RCC 7860 (cell line): ENCODE data around the gene UCHL1.
A peak's percentile ranks its signal among the peaks of the same experiment; 100 is the strongest.

ENCODE experiments used
- DNase-seq: peaks from one replicate; pipeline ENCODE4 v3.0.0-alpha.2; 2015; ENCODE audit warnings: low spot score
- FAIRE-seq: peaks from 2 replicates; lab custom pipeline; 2012; peaks lifted over from hg19 to GRCh38; lab: Jason Lieb, UNC

The UCHL1 gene

GRCh38 chr4:41256740-41257256 lies at the start of gene UCHL1:
Gene UCHL1 (plus strand): TSS chr4:41256928. CDS start chr4:41256977, 49 bp downstream.
- peak; percentile 86 for DNase-seq
- FAIRE-seq: peak; percentile 69

- DNase-seq: peak; percentile 39
- no peak for FAIRE-seq
Measured at GRCh38 chr4:41207291-41207831, 49.4 kb upstream of the UCHL1 start.

GRCh38 chr4:41209187-41209586 lies 47.5 kb upstream of the UCHL1 start:
- FAIRE-seq (no peak), DNase-seq (no peak)

GRCh38 chr4:41209901-41210300 lies 46.8 kb upstream of the UCHL1 start:
- FAIRE-seq (no peak), DNase-seq (no peak)

GRCh38 chr4:41211951-41212615 lies 44.6 kb upstream of the UCHL1 start:
- no peak for FAIRE-seq
- no peak for DNase-seq

- peak; percentile 76 for DNase-seq
- FAIRE-seq: peak; percentile 67
Measured at GRCh38 chr4:41212616-41213203, 44.0 kb upstream of the UCHL1 start.

- no peak for DNase-seq
- no peak for FAIRE-seq
Measured at GRCh38 chr4:41213625-41214135, 43.0 kb upstream of the UCHL1 start.

GRCh38 chr4:41214136-41214824 lies 42.4 kb upstream of the UCHL1 start, which contains the start of gene APBB2:
Gene APBB2 (minus strand): TSS chr4:41214542. CDS start chr4:41033254, 181,288 bp downstream.
- DNase-seq (peak; percentile 93), FAIRE-seq (no peak)

GRCh38 chr4:41214825-41215146 lies 41.9 kb upstream of the UCHL1 start:
- FAIRE-seq (no peak), DNase-seq (no peak)

- DNase-seq: no peak
- no peak for FAIRE-seq
Measured at GRCh38 chr4:41215155-41215554, 41.6 kb upstream of the UCHL1 start.

- FAIRE-seq: no peak
- no peak for DNase-seq
Measured at GRCh38 chr4:41215969-41216293, 40.8 kb upstream of the UCHL1 start.

GRCh38 chr4:41216294-41217019 lies 40.3 kb upstream of the UCHL1 start:
- FAIRE-seq: no peak
- DNase-seq: peak; percentile 76

GRCh38 chr4:41217020-41217333 lies 39.8 kb upstream of the UCHL1 start:
- DNase-seq (no peak), FAIRE-seq (no peak)

- no peak for DNase-seq
Measured at GRCh38 chr4:41217374-41217773, 39.4 kb upstream of the UCHL1 start.

GRCh38 chr4:41218703-41219102 lies 38.0 kb upstream of the UCHL1 start:
- FAIRE-seq (no peak), DNase-seq (no peak)

More at GRCh38 chr4:41217374-41217773, 39.4 kb upstream of the UCHL1 start:
- no peak for FAIRE-seq

- no peak for DNase-seq
- no peak for FAIRE-seq
Measured at GRCh38 chr4:41219421-41219950, 37.2 kb upstream of the UCHL1 start.

- no peak for DNase-seq
- FAIRE-seq: no peak
Measured at GRCh38 chr4:41221850-41222645, 34.7 kb upstream of the UCHL1 start.

- FAIRE-seq: no peak
- DNase-seq: no peak
Measured at GRCh38 chr4:41227902-41228301, 28.8 kb upstream of the UCHL1 start.

GRCh38 chr4:41232406-41232805 lies 24.3 kb upstream of the UCHL1 start:
- FAIRE-seq: no peak
- DNase-seq: no peak

GRCh38 chr4:41232856-41233255 lies 23.9 kb upstream of the UCHL1 start:
- DNase-seq: no peak
- FAIRE-seq: no peak
